ENCODE results near the gene CKAP2L.

Gene CKAP2L

DNA sequence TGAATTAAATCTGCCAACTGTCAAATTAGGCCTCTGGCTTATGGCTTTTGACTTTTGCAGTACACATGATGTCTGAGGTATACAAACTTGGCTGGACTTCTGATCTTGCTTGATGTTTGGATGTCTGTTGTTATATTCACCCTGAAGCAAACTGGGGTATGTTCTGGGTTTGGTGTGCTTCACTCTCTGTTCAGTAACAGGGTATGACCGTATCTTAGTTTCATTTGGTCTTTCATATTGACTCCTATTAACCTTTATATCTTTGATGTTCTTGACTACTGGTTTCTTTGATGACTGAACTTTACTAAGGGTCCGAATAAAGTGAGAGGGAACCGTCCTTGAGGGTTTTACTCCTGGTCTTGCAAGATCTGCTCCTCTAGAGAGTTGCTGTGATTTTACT lies 8.2 kb downstream of the CKAP2L start:
- Histone ChIP-seq H3K27ac (ENCODE audit: low read length) (no peak overlapping the region), H3K27me3 (ENCODE audit: low read depth, low read length) (no peaks in the 10 kb centered on the region), H3K36me3 (ENCODE audit: control insufficient read depth in 1 of 2, insufficient read depth in 2 of 2, low read length in 2 of 2) (no peaks in the 10 kb centered on the region), H3K4me1 (ENCODE audit: control insufficient read depth in 1 of 2, insufficient read depth in 2 of 2, low read length in 2 of 2) (peaks cover 0 to 17% of the 10 kb centered on the region in 2 donors), H3K9me3 (ENCODE audit: control insufficient read depth in 1 of 2, low read length in 2 of 2) (no peaks in the 10 kb centered on the region), H3K4me3 (ENCODE audit: low read depth in 1 of 2, low read length in 2 of 2) (no peak overlapping the region)

DNA sequence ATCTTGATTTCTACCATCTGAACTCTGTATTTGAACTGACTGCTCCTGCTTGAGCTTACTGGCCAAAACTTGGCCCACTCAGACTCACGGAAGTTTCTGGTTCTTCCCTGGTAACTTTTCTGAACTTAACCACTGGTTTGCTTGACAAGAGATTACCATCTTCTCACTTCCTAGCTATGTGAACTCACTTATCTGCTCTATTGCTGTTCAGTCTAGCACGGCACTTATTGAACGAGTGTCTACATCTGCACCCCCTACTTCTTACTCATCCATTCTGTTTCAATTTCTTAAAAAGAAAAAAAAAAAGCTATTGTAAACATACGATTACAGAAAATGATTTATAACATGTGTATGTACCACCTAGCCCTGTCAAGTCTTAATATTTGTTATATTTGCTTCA lies 9.0 kb downstream of the CKAP2L start:
- Histone ChIP-seq H3K9me3 (ENCODE audit: control insufficient read depth in 1 of 2, low read length in 2 of 2) (no peaks in the 10 kb centered on the region), H3K4me1 (ENCODE audit: control insufficient read depth in 1 of 2, insufficient read depth in 2 of 2, low read length in 2 of 2) (peaks cover 0 to 20% of the 10 kb centered on the region in 2 donors), H3K36me3 (ENCODE audit: control insufficient read depth in 1 of 2, insufficient read depth in 2 of 2, low read length in 2 of 2) (no peaks in the 10 kb centered on the region), H3K27me3 (ENCODE audit: low read depth, low read length) (no peaks in the 10 kb centered on the region), H3K4me3 (ENCODE audit: low read depth in 1 of 2, low read length in 2 of 2) (no peak overlapping the region), H3K27ac (ENCODE audit: low read length) (no peak overlapping the region)

DNA sequence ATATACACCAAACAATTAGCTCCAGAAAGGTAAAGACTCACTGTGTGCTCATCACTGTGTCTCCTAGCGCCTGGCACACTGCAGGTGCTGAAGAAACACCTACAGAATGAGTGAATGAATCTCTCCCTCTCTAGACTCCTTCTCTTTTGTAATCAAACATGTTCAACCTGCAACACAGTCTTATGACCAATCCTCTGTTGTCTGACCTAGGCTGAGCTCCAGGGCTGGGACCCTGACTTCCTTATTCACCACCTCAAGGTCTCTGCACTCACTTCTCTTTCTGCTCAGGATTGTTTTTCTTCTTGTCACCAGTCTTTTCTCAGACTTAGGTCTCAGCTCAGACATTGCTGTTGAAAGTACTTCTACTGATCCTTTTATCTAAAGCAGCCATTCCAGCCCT lies 9.8 kb downstream of the CKAP2L start:
- H3K4me1 ChIP-seq (ENCODE audit: control insufficient read depth in 1 of 2, insufficient read depth in 2 of 2, low read length in 2 of 2), result peaks cover 0 to 27% of the 10 kb centered on the region in 2 donors
- H3K27me3 ChIP-seq (ENCODE audit: low read depth, low read length), result no peaks in the 10 kb centered on the region
- H3K9me3 ChIP-seq (ENCODE audit: control insufficient read depth in 1 of 2, low read length in 2 of 2), result no peaks in the 10 kb centered on the region
- no peak overlapping the region for H3K27ac ChIP-seq (ENCODE audit: low read length)
- no peak overlapping the region for H3K4me3 ChIP-seq (ENCODE audit: low read depth in 1 of 2, low read length in 2 of 2)
- H3K36me3 ChIP-seq (ENCODE audit: control insufficient read depth in 1 of 2, insufficient read depth in 2 of 2, low read length in 2 of 2), result no peaks in the 10 kb centered on the region

DNA sequence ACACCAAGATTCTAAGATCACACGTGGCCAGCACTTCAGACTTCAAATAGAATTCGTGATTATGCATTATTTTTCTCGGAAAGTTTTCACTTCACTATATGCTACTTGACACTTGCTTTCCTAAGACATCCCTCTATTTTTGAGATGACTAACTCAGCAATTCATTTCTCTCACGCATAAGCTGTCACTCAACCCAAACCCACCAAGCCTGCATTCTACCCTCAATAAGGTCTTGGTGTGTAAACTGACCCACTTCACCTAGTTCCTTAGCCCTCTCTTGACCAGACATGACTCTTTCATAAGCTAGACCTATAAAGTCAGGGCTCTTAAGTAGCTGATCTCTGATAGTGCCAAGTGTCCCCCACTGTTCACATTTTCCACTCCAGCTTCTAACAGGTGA lies 11.7 kb downstream of the CKAP2L start:
- H3K4me3 ChIP-seq (ENCODE audit: low read depth in 1 of 2, low read length in 2 of 2), result no peak overlapping the region

DNA sequence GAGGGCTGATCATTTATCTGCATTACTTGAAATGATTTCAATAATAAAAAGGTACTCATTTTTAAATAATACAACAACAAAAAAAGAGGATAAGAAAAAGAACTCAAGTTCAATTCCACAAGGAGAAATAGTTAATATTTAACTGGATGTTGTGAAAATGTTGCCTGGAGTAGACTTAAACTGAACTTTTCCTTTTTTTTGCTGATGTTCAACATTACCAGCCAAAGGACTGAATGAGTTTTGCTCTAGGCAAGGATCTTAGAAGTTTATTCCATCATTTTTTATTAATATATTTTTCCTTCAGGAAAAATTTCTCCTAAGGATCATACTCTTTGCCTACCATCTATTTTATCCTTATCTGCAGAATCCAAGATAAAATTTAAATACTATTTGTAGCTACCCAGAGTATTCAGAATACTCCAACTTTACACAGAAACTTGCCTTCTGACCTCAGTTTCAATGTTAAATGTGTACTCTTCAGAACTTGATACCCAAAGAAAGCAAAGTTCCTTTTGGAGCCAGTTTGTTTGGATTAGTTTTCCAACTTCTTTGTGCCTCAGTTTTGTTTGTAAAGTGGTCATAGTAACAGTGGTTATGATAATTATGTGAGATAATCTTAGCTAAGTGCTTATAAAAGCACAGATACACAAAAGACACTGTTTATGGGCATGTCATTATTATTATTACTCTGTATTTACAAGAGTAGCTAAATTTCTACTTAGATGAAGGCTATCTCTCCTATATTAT lies 12.8 kb downstream of the CKAP2L start:
- no peak overlapping the region for H3K4me3 ChIP-seq (ENCODE audit: low read depth in 1 of 2, low read length in 2 of 2)
- no peaks in the 10 kb centered on the region for H3K36me3 ChIP-seq (ENCODE audit: control insufficient read depth in 1 of 2, insufficient read depth in 2 of 2, low read length in 2 of 2)
- peaks cover 0 to 19% of the 10 kb centered on the region in 2 donors for H3K4me1 ChIP-seq (ENCODE audit: control insufficient read depth in 1 of 2, insufficient read depth in 2 of 2, low read length in 2 of 2)
- H3K27me3 ChIP-seq (ENCODE audit: low read depth, low read length), result no peaks in the 10 kb centered on the region
- no peaks in the 10 kb centered on the region for H3K9me3 ChIP-seq (ENCODE audit: control insufficient read depth in 1 of 2, low read length in 2 of 2)
- no peak overlapping the region for H3K27ac ChIP-seq (ENCODE audit: low read length)

More for the DNA sequence above, 11.7 kb downstream of the CKAP2L start:
- no peaks in the 10 kb centered on the region for H3K27me3 ChIP-seq (ENCODE audit: low read depth, low read length)
- H3K36me3 ChIP-seq (ENCODE audit: control insufficient read depth in 1 of 2, insufficient read depth in 2 of 2, low read length in 2 of 2), result no peaks in the 10 kb centered on the region
- H3K4me1 ChIP-seq (ENCODE audit: control insufficient read depth in 1 of 2, insufficient read depth in 2 of 2, low read length in 2 of 2), result peaks cover 0 to 22% of the 10 kb centered on the region in 2 donors
- no peak overlapping the region for H3K27ac ChIP-seq (ENCODE audit: low read length)
- H3K9me3 ChIP-seq (ENCODE audit: control insufficient read depth in 1 of 2, low read length in 2 of 2), result no peaks in the 10 kb centered on the region

DNA sequence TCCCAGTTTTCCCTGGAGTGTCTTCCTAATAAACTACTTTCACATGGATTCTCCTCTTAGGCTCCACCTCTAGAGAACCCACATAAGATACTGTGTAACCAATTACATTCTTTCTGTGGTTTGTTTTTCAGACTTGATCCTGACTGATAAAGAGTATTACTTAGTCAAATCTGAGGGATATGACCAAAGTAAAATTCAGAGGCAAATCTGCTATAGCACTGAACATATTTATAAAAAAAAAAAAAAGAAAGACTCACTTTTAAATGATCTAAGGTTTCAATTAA lies 13.9 kb downstream of the CKAP2L start:
- H3K27me3 ChIP-seq (ENCODE audit: low read depth, low read length), result no peaks in the 10 kb centered on the region
- H3K4me3 ChIP-seq (ENCODE audit: low read depth in 1 of 2, low read length in 2 of 2), result no peak overlapping the region
- H3K36me3 ChIP-seq (ENCODE audit: control insufficient read depth in 1 of 2, insufficient read depth in 2 of 2, low read length in 2 of 2), result no peaks in the 10 kb centered on the region
- no peaks in the 10 kb centered on the region for H3K9me3 ChIP-seq (ENCODE audit: control insufficient read depth in 1 of 2, low read length in 2 of 2)
- H3K27ac ChIP-seq (ENCODE audit: low read length), result no peak overlapping the region
- peaks cover 0 to 19% of the 10 kb centered on the region in 2 donors for H3K4me1 ChIP-seq (ENCODE audit: control insufficient read depth in 1 of 2, insufficient read depth in 2 of 2, low read length in 2 of 2)

DNA sequence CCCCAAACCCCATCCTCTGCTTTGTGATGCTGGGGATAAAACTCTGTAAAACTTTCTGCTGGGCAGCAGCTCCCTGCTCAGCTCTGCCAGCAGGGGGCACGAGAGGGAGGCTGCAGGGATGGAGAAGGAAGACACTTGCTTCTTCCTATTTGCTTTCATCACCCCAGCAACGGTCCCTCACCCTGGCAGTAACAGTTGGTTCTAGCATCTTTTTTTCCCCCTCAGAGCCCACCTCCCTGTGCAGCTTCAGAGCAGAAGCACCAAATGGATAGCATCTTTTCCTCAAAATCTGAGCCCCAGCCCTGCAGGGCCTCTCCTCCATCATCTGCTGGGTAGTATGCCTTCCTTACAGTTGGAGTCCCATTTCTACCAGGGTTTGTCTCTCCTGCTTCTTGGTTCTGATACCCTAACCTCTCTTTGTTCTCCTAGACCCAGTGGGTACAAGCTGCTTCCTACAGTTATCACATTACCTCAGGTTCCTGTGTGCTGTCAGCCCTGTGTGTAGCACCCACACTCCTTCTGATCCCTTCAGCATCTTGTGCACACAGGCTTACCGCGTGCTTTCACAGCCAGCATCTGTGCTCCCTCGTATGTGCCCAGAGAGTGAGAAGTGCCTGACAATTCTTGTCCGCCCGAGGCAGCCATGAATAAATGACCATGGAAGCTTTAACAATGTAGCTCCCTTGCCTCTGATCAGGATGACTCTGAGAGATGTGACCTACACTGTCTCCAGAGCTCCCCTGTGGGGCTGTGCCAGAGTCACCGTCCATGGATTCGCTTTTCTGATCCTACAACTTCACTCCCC lies 14.5 kb downstream of the CKAP2L start:
- no peaks in the 10 kb centered on the region for H3K27me3 ChIP-seq (ENCODE audit: low read depth, low read length)
- peaks cover 0 to 19% of the 10 kb centered on the region in 2 donors for H3K4me1 ChIP-seq (ENCODE audit: control insufficient read depth in 1 of 2, insufficient read depth in 2 of 2, low read length in 2 of 2)
- no peak overlapping the region for H3K27ac ChIP-seq (ENCODE audit: low read length)
- no peaks in the 10 kb centered on the region for H3K36me3 ChIP-seq (ENCODE audit: control insufficient read depth in 1 of 2, insufficient read depth in 2 of 2, low read length in 2 of 2)
- no peaks in the 10 kb centered on the region for H3K9me3 ChIP-seq (ENCODE audit: control insufficient read depth in 1 of 2, low read length in 2 of 2)
- H3K4me3 ChIP-seq (ENCODE audit: low read depth in 1 of 2, low read length in 2 of 2), result no peak overlapping the region

DNA sequence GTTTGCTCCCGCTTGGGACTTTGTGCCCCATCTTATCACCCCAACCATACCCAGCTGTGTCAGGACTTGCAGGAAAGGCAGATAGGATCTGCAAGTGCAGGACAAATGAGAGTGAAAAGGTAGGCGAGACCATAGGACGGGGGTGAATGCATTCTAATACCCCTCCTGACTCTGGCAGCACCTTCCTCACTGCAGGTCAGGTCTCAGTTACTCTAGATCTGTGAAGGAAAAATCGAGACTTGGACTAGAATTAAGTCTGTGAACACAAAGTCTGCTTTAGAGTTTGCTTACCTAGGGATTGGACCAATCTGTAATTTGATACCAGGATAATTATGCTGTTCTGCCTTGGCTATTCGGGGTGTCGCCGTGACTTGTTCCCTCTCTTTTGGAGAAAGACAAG lies 23.9 kb downstream of the CKAP2L start:
- H3K27ac ChIP-seq (ENCODE audit: low read length), result no peak overlapping the region
- peaks cover 0 to 5% of the 10 kb centered on the region in 2 donors for H3K4me1 ChIP-seq (ENCODE audit: control insufficient read depth in 1 of 2, insufficient read depth in 2 of 2, low read length in 2 of 2)
- H3K9me3 ChIP-seq (ENCODE audit: control insufficient read depth in 1 of 2, low read length in 2 of 2), result no peaks in the 10 kb centered on the region
- H3K36me3 ChIP-seq (ENCODE audit: control insufficient read depth in 1 of 2, insufficient read depth in 2 of 2, low read length in 2 of 2), result no peaks in the 10 kb centered on the region
- no peak overlapping the region for H3K4me3 ChIP-seq (ENCODE audit: low read depth in 1 of 2, low read length in 2 of 2)
- H3K27me3 ChIP-seq (ENCODE audit: low read depth, low read length), result no peaks in the 10 kb centered on the region

DNA sequence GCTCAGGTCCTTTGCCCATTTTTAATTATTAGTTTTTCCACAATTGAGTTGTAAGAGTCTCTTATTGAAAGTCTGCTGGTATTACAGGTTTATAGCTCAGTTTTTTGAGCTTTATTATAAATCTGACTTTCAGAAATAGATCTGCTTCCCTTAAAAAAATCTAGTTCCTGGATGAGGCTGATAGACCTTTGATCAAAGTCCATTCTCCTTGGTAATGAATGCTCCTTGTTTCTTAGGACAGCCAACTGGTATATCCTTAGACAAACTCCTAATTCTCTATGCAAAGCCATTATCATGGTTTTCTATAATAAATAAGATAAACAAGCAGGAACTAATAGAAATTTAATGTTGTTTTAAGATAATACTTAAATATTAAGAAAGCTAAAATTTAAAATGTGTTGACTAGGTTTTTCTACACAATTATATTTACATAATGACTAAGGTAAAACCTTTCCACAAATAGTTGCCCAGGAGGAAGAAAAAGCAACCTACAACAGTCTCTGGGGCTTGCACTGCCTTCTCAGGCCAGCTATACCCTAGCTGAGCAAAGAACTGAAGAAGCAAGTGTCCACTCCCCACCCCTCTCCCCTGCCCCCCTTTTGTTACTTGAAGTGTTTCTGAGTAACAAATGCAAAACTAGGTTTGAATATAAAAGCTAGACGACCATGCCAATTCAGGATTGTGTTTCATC lies 26.7 kb downstream of the CKAP2L start:
- no peaks in the 10 kb centered on the region for H3K9me3 ChIP-seq (ENCODE audit: control insufficient read depth in 1 of 2, low read length in 2 of 2)
- no peaks in the 10 kb centered on the region for H3K27me3 ChIP-seq (ENCODE audit: low read depth, low read length)
- peaks cover 0 to 5% of the 10 kb centered on the region in 2 donors for H3K4me1 ChIP-seq (ENCODE audit: control insufficient read depth in 1 of 2, insufficient read depth in 2 of 2, low read length in 2 of 2)
- H3K27ac ChIP-seq (ENCODE audit: low read length), result no peak overlapping the region
- no peak overlapping the region for H3K4me3 ChIP-seq (ENCODE audit: low read depth in 1 of 2, low read length in 2 of 2)
- H3K36me3 ChIP-seq (ENCODE audit: control insufficient read depth in 1 of 2, insufficient read depth in 2 of 2, low read length in 2 of 2), result no peaks in the 10 kb centered on the region

DNA sequence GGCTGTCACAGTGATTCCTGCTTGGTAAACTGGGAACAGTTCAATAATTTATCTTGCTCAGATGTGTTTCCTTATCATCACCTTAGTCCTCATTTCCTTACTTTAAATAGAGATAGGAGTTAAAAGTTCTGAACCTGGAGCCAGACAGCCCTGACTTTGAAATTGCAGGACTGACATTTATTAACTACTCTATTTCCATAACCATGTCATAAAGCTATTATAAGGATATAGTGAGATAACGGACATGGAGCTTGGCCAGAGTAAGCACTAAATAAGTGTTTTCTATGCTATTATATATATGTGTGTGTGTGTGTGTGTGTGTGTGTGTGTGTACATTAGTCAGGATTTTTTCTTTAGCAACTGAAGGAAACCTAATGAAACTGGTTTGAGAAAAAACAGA lies 30.5 kb downstream of the CKAP2L start:
- Histone ChIP-seq H3K4me1 (ENCODE audit: control insufficient read depth in 1 of 2, insufficient read depth in 2 of 2, low read length in 2 of 2) (no peaks in the 10 kb centered on the region), H3K9me3 (ENCODE audit: control insufficient read depth in 1 of 2, low read length in 2 of 2) (no peaks in the 10 kb centered on the region), H3K36me3 (ENCODE audit: control insufficient read depth in 1 of 2, insufficient read depth in 2 of 2, low read length in 2 of 2) (no peaks in the 10 kb centered on the region), H3K27me3 (ENCODE audit: low read depth, low read length) (no peaks in the 10 kb centered on the region), H3K4me3 (ENCODE audit: low read depth in 1 of 2, low read length in 2 of 2) (no peak overlapping the region), H3K27ac (ENCODE audit: low read length) (no peak overlapping the region)

DNA sequence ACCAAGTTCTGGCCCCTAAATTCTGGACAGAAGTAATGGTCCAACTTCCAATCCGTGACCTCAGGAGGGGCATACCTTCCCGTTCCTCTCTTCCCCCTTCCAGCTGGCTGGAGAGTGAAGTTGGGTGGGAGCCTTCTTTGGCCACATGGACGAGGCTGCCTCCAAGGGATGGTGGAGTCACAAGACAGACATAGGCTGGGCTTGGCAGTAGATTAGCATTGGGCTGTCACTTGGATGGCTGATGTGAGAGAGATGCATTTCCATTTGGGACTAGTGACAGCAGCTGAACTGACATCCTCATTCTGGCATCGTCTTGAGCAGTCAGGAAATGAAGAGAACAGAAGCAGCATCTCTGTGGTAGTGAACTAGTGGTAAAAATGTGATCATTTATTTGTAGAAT lies 31.0 kb downstream of the CKAP2L start:
- Histone ChIP-seq H3K27me3 (ENCODE audit: low read depth, low read length) (no peaks in the 10 kb centered on the region), H3K4me1 (ENCODE audit: control insufficient read depth in 1 of 2, insufficient read depth in 2 of 2, low read length in 2 of 2) (no peaks in the 10 kb centered on the region), H3K27ac (ENCODE audit: low read length) (no peak overlapping the region)

More for the DNA sequence above, 31.0 kb downstream of the CKAP2L start:
- no peaks in the 10 kb centered on the region for H3K36me3 ChIP-seq (ENCODE audit: control insufficient read depth in 1 of 2, insufficient read depth in 2 of 2, low read length in 2 of 2)
- no peaks in the 10 kb centered on the region for H3K9me3 ChIP-seq (ENCODE audit: control insufficient read depth in 1 of 2, low read length in 2 of 2)
- H3K4me3 ChIP-seq (ENCODE audit: low read depth in 1 of 2, low read length in 2 of 2), result no peak overlapping the region
